ENCODE results near the gene SWI5.
"Not testable (repeated sequence)": the region's sequence is repeated elsewhere in the genome, so short reads cannot be mapped to it uniquely, and the experiment has no call there.

SWI5 gene

DNA sequence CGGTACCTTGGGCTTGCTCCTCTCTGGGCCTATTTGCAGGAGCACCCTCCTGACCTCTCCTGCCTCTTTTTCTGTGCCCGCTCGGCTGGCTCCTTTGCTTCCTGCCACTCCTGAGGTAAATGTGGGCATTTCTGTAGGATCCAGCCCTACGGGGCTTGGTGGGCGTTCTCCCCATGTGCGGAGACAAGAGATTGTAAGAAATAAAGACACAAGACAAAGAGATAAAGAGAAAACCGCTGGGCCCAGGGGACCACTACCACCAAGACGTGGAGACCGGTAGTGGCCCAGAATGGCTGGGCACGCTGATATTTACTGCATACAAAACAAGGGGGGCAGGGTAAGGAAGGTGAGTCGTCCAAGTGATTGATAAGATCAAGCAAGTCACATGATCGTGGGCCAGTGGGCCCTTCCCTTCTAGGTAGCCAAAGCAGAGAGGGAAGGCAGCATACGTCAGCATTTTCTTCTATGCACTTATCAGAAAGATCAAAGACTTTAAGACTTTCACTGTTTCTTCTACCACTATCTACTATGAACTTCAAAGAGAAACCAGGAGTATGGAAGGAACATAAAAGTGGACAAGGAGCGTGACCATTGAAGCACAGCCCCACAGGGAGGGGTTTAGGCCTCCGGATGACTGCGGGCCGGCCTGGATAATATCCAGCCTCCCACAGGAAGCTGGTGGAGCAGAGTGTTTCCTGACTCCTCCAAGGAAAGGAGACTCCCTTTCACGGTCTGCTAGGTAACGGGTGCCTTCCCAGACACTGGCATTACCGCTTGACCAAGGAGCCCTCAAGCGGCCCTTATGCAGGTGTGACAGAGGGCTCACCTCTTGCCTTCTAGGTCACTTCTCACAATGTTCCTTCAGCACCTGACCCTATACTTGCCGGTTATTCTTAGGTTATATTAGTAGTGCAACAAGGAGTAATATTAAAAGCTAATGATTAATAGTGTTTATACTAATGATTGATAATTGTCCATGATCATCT lies 3.3 kb downstream of the SWI5 start:
- DNase-seq (ENCODE audit: low read depth): not testable (repeated sequence)

DNA sequence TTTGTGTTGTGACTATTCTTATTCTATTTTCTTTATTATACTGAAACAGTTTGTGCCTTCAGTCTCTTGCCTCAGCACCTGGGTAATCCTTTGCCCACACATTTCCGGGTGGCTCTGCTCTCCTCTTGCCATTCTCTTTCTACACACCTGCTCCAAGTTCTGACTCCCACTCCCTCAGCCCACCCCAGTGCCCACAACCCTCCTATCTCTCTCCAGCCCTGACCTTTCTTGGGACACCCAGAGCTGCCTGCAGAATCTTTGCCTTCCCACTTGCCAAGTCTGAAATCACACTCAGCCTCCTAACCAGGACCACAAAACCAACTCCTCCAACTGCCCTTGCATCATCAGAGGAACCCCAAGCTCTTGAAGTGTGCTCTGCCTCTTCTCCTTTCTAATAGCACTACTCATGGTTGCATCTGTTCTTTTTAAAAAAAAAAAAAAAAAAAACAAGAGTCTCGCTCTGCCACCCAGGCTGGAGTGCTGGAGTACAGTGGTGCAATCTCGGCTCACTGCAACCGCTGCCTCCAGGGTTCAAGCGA lies 4.1 kb downstream of the SWI5 start:
- DNase-seq (ENCODE audit: low read depth): no peak

GRCh38 chr9:128282500-128282899 lies 6.4 kb downstream of the SWI5 start:
- DNase-seq (ENCODE audit: low read depth): no peak

DNA sequence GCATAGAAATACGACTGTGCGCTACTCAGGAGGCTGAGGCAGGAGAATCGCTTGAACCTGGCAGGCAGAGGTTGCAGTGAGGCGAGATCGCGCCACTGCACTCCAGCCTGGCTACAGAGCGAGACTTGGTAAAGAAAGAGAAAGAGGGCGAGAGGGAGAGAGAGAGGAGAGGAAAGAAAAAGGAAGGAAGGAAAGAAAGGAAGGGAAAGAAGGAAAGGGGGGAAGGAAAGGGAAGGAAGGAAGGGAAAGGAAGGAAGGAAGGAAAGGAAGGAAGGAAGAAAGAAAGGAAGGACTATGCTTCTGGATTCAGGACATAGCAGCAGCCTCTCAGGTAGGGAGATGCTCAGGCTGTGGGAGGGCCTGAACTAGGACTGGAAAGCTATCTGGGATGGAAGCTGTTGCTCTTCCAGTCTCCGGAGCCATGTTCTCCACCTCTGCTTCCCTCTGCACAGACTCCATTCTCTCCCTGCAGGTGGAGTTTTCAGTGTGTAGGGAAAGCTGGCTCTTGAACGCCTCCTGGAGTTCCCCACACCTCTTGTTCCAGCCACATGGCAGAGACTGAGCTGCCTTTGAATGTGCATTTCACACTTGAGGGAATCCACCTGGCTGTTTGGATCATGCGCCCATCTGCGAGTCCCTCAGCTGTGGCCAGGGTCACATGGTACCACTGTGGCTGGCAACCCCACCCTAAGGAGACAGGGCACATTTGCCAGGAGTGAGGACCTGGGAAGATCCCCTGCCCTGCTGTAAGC lies 9.1 kb downstream of the SWI5 start:
- DNase-seq (ENCODE audit: low read depth): no peak

DNA sequence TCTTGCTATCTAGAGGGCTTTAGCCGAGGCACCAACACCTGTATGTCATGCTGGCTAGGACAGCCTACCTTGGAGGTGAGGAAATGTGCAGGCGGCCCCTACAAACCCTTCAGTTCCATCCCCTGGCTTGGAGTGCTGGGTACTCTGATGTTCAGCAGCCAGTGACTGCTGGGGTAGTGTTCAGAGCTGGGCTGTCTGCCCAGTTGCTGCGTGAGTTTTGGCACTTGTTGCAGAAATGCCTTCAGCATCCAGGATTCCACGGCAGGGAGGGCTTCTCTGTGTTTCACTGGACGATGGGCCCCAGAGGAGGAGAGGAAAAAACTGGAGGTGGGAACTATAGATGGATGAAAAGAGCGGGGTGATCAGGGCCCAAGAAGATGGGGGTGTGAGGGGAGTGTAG lies 10.4 kb downstream of the SWI5 start:
- no peak for DNase-seq (ENCODE audit: low read depth)

GRCh38 chr9:128288273-128289004 lies 12.4 kb downstream of the SWI5 start:
- no peak for DNase-seq (ENCODE audit: low read depth)

- DNase-seq (ENCODE audit: low read depth): no peak
Measured at GRCh38 chr9:128292009-128292408, 15.9 kb downstream of the SWI5 start.

GRCh38 chr9:128293091-128293490 lies 17.0 kb downstream of the SWI5 start:
- DNase-seq (ENCODE audit: low read depth): no peak

- no peak for DNase-seq (ENCODE audit: low read depth)
Measured at GRCh38 chr9:128294142-128294541, 18.1 kb downstream of the SWI5 start.

GRCh38 chr9:128296340-128297220 lies 20.5 kb downstream of the SWI5 start:
- no peak for DNase-seq (ENCODE audit: low read depth)

DNA sequence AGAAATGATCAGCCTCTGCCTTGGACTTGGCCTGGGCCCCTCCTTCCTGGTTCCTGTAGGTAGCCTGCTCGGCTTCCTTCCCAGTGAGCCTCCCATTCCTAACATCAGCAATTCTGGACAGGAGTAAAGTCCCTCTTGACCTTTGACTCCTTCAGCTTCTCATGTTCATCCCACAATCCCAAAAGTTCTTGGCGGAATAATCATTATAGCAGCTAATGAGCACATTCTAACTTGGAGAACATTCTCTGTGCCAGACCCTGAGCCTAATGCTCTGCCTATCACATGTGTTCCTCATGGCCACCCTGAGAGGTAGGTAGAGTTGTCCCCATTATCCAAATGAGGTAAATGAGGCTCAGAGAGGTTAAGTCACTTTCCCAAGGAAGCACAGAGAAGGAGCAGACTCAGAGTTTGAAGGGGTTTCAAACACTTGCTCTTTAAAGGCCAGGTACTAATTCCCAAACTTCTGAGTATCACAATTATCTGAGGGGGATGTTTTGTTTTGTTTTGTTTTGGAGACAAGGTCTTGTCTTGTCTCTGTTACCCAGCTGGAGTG lies 21.2 kb downstream of the SWI5 start:
- no peak for DNase-seq (ENCODE audit: low read depth)

GRCh38 chr9:128298535-128299482 lies 22.7 kb downstream of the SWI5 start:
- no peak for DNase-seq (ENCODE audit: low read depth)

- no peak for DNase-seq (ENCODE audit: low read depth)
Measured at GRCh38 chr9:128304136-128304970, 28.3 kb downstream of the SWI5 start.

DNA sequence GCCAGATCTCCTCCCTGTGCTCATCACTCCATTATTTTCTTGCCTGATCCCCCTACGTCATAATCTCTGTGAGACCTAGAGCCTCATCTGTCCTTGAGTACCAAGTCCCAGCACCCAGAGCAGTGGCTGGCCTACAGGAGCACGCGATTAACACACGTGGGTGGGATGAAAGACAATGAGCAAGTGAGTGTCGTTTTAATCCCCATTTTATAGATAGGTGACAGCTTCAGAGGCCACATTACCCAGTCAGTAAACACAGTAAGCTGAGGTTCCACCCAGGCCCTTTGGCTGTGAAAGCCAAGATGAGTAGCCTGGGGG lies 28.9 kb downstream of the SWI5 start:
- no peak for DNase-seq (ENCODE audit: low read depth)

GRCh38 chr9:128309551-128309950 lies 33.5 kb downstream of the SWI5 start:
- no peak for DNase-seq (ENCODE audit: low read depth)

GRCh38 chr9:128310461-128310860 lies 34.4 kb downstream of the SWI5 start:
- no peak for DNase-seq (ENCODE audit: low read depth)

DNA sequence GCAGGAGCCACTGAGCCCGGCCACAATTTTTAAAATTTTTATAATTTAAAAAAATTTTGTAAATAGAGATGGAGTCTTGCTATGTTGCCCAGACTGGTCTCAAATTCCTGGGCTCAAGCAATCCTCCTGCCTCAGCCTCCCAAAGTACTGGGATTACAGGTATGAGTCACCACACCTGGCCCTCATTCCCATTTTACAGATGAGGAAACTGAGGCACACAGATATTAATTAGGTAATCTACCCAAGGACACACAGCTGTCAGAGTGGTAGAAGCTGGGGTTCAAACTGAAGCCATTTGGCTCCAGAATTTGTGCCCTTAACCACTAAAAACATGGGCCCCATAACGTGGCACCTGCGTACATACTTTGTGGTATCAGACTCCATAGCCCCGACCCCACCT lies 38.6 kb downstream of the SWI5 start:
- no peak for DNase-seq (ENCODE audit: low read depth)

- DNase-seq (ENCODE audit: low read depth): no peak
Measured at GRCh38 chr9:128316421-128316820, 40.3 kb downstream of the SWI5 start.

DNA sequence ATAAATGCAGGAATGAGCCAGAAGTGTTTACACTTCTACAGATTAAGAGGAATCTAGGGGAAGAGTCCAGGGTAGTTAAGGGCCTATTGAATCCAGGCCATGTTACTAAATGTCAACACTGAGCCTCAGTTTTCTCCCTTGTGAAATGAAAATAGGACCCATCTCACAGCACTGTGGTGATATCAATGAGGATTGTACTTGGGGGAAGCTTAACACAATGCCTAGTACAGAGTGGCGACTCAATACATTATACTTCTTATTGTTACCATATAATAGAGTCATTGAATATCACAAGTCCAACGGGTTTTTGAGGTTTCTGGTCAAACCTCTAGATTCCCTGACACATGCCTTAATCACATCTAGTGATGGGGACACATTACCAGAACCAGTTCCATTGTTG lies 41.6 kb downstream of the SWI5 start:
- DNase-seq (ENCODE audit: low read depth): no peak
